ENCODE measurements around the gene TCERG1.
"Not testable (repeated sequence)": the region's sequence is repeated elsewhere in the genome, so short reads cannot be mapped to it uniquely, and the experiment has no call there.

TCERG1 gene

GRCh38 chr5:146523698-146524097 is 76.6 kb downstream of the TCERG1 start:
- no peak for DNase-seq

DNA sequence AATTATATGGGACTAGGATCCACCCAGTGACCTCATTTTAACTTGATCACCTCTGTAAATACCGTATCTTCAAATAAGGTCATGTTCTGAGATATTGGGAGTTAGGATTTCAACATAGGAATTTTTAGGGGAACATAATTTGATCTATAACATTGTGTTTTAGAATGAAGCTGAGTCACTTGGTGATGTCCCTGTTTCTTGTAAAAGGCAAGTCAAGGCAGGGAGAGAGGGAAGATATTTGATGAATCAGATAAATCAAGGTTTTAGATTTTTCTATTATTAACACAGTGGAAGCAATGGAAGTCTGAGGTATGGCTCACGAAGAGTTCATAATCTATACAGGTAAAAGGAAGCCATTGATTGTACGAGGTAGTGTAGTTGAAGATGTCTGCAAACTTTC is 80.7 kb downstream of the TCERG1 start:
- no peak for DNase-seq

DNA sequence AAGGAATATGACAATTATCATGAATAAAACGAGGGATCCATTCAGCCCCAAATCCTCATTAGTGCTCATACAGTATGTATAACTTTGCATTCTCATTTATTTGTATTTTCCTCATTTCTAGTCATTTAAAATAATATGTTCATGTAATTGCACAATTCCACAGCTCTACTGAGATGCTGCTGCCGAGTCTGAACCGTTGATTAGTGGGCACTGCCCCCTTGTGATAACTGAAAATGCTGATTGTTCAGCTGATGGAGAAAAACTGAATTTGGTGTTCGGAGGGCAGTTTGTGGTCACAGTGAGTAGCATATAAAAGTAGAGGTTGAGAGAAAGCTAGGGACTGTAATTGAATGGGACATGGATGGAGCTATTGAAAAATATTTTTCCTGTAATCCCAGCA is 81.1 kb downstream of the TCERG1 start:
- DNase-seq = no peak

- DNase-seq = no peak
Observed at GRCh38 chr5:146529984-146530383, 82.9 kb downstream of the TCERG1 start.

- peak; percentile 26 for DNase-seq
Observed at GRCh38 chr5:146533260-146533857, 86.2 kb downstream of the TCERG1 start.

GRCh38 chr5:146533882-146534281 is 86.7 kb downstream of the TCERG1 start:
- DNase-seq = no peak

DNA sequence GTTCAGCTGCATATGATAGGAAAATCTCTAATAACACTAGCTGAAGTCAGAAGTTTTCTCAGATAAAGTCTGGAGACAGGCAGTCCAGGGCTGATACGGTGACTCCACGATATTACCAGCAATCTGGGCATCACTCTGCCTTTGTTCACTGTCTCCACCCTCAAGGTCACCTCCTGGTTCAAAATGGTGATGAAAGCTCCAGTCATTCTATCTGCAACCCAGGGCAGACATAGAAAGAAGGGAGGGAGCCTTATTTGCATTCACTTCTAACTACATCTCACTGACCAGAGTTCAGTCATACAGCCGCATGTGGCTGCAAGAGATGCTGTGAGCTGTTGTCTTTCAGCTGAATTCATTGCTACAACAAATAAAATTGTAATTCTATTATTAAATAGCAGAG is 91.3 kb downstream of the TCERG1 start:
- no peak for DNase-seq

DNA sequence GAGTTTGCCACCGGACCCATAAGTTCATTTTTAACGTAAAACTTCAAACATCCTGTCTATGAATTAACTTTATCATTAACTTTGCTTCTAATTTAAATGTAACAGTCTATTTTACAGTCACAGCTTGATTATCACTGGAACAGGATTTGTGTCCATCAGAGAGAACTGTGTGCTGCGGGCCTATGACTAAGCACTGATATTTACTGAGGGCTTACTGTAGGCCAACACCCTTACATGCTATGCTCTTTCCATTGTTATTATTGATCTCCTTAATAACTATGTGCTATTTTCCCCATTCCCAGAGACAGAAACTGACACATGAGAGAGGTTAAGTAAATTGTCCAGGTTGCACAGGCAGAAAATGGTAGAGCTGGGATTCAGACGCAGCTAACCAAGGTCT is 92.8 kb downstream of the TCERG1 start:
- no peak for DNase-seq

DNA sequence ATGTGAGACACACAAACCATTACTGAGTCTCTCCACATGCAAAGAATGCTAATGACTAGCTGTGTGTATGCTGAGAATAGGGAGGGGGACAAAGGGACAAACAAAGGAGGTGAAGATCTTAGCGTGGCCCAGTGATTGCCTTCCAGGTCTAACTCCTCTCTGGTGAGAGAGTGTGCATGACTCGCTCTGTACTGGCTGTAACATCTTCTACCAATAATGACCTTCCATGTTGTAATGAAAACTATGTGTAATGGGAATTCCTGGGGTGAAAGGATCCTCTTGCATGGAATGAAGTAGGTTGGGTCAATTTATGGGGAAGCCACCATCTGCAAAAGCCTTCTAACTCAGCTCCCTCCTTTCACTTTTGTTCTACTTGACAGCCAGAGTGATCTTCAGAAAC is 93.3 kb downstream of the TCERG1 start:
- no peak for DNase-seq

- peak; percentile 1 for DNase-seq
Observed at GRCh38 chr5:146541958-146542849, 95.1 kb downstream of the TCERG1 start.

GRCh38 chr5:146544232-146544631 is 97.1 kb downstream of the TCERG1 start:
- no peak for DNase-seq

- DNase-seq = no peak
Observed at GRCh38 chr5:146548781-146549449, 101.8 kb downstream of the TCERG1 start.

GRCh38 chr5:146549615-146550014 is 102.5 kb downstream of the TCERG1 start:
- DNase-seq = no peak

- DNase-seq = no peak
Observed at GRCh38 chr5:146553446-146553845, 106.3 kb downstream of the TCERG1 start.

DNA sequence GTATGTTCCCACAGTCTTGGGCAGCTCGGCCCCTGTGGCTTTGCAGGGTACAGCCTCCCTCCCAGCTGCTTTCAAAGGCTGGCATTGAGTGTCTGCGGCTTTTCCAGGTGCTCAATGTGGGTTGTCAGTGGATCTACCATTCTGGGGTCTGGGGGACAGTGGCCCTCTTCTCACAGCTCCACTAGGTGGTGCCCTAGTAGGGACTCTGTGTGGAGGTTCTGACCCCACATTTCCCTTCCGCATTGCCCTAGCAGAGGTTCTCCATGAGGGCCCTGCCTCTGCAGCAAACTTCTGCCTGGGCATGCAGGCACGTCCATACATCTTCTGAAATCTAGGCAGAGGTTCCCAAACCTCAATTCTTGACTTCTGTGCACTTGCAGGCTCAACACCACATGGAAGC is 109.8 kb downstream of the TCERG1 start:
- not testable (repeated sequence) for DNase-seq

- DNase-seq = no peak
Observed at GRCh38 chr5:146560205-146560812, 113.2 kb downstream of the TCERG1 start.

Data from DMS79 (cell line).